Measurements from ENCODE around the gene THEM4.

The THEM4 gene

DNA sequence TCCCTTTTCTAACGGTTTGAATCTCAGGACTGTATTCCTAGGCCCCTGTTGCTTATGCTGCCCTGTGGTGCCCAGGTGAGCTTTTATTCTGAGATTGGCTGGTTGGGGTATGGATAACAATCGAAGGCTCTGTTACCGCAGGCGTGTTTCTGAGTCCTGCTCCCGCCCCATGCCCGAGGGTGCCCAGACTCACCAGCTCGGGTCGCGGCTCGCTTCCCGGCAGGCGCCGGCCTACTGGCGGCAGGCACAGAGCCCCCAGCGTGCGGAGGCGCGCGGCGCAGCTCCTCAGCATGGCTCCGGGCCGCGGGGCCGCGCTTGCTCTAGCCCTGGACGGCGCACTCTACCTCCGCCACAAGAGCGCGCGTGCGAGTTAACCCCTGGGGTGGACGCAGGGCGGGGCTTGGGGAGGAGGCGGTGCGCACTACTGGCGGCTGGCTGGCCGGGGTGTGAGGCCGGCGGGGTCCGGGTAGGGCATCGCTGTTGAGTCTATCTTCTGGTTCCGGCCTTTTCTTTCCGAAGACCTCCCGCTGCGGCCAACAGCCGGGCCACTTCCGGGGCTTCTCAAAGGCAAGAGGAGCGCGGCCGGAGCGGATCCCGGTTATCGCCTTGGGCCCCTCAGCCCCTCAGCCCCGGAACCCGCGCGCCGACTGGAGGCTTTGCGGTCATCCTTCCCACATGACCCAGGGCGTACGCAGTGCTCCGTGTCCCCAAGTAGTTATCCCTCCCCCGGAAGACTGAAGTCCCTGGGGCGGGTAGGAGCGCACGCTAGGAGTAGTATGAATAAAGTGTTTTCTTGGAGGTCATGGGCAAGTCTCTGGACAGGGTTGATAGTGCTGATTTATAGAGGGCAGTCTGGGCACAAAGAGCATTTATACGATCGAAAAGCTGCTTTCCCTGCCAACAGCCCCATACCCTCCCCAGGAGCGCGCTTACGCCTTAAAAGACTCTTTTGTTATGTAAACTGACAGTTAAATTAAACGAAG lies at the start of gene THEM4:
THEM4 (minus strand) TSS at position 345 of the 983 bp plus-strand sequence; CDS start at position 292, 53 bp downstream.
- DNase-seq: peak; percentile 98 to 99

DNA sequence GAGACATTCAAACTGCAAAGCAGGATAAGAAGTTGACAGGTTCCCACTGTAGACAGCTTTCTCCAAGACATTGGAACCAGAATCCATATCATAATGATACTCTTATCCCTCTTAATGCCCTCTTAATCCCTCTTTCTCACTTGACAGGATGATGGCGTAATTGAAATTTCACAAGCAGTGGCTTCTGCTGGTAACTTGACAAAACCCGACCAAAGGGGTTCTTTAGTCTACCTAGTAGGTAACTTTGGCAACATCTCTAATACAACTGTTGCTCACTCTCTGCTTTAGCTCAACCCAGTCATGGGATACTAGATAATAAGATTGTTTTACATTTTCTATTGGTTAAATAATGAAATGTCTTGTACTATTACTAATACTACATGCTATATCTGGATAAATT lies 49.6 kb upstream of the THEM4 start:
- DNase-seq: no peak

- no peak for DNase-seq
These were observed 47.7 kb upstream of the THEM4 start for GRCh38 chr1:151956957-151957497.

DNA sequence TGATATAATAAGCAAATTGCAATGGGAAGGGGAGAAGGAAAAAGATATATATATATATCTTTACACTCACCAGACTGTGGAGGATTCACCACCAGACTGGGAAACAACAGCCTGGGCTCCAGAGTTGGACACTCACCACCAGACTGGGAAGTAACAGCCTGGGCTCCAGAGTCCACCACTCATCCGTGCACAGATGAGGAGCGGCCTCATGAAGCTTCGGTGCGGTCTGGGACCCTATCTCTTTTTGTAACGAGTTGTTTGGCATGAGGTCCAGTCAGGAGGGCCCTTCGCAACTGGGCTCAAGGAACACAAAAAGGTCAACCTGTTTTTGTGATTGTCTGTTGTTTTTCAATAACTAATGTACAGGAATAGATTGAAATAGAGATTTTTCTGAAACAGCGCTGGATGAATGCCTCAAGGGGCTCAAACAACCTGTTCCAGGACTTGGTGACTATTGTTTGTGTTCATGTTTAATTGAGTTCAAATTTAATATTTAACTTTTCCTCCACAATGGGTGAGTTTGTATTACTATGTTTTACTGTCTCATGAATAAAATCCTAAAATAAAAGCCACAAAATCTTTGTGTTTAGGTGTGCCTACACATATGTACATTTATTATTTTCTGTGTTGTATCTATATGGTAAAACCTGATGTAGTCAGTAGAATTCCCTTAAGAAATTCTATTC lies 44.2 kb upstream of the THEM4 start:
- DNase-seq: no peak

GRCh38 chr1:151952811-151953210 lies 43.5 kb upstream of the THEM4 start:
- DNase-seq: no peak

DNA sequence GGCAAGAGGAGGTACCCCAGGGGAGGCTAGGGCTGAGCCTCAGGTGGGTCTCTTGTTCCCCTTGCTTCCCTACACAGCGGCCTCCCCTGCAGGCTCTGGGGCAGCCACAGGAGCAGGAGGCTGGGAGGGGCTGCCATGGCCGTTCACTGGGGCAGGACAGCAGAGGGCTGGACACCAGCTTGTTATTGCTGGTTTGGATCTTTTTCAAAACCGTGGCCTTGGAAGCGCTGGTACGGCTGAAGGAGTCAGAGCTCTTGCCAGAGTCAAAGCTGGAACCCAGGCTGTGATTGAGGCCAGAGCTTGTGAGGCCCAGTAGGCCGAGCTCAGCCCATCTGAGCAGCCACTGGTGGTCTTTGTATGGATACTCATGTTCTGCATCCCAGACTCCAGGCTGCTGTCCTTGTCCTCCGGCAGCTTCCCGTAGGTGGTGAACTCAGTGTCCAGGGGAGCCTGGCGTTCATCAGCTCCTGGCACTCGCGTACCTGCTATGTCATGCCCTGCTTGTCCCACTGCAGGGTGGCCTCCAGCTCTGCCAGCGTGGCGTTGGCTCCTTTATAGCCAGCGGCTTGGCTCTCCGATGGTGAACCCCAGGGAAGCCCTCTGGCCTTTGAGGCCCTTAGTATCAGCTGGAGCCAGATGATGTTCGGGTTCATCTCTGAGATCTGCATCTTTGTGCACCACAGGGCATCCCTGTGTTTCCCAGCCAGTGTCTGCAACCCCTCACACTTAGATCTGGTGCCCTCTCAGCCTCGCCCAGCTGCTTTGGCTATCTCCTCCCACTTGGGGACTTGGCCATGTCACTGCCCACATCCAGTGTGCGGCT lies 40.3 kb upstream of the THEM4 start:
- no peak for DNase-seq

DNA sequence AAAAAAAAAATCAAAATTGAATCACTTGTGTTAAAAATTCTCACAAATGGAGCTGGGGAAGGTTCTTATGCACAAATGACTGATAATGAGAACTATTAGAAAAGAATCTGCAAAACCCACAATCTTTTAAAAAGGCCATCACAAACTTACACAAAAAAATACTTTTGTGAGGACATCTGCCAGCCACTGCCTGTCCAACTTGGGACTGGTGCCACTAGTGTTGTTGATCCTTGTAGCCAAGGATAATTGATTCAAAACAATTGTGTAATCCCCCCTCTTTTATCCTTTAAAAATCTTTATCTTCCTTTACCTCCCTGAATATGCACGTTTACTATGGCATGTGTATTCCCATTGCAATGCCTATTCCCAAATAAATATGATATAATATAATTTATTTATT lies 39.2 kb upstream of the THEM4 start:
- DNase-seq: no peak

- DNase-seq: no peak
These were observed 37.8 kb upstream of the THEM4 start for GRCh38 chr1:151947140-151947539.

GRCh38 chr1:151945725-151946722 lies 36.7 kb upstream of the THEM4 start:
- peak; percentile 72 to 74 for DNase-seq

GRCh38 chr1:151944857-151945575 lies 35.7 kb upstream of the THEM4 start:
- no peak for DNase-seq

DNA sequence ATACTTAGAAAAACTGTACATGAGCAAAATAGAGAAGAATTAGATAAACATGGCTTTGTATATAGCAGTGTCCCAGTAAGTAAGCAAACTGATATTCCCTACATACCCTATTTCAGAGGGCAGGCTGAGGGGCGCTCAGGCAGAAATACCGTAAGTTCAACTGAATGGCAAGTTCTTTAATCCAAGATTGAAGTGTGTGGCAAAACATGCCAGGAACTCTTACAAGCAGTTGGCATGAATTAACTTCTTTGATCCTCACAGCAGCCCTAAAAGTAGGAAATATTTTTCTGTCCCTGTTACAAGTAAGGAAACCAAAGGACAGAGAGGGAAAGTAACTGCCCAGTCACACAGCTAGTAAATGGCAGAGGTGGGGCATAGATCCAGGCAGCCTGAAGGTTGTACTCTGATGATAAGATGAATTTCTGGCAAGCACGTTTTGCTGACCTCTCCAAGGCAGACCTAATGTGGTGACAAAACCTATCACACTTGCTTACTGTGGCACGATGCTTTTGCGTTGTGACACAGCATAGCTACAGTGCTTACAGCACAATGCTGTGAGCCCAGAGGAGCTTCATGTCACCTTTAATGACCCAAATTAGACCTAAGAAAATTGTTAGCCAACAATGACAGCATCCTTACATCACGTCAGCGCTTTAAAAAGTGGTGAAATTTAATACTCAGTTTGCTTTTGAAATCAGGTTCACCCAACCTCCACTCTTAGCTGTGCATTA lies 35.0 kb upstream of the THEM4 start:
- DNase-seq: no peak

- no peak for DNase-seq
These were observed 34.3 kb upstream of the THEM4 start for GRCh38 chr1:151943591-151943990.

DNA sequence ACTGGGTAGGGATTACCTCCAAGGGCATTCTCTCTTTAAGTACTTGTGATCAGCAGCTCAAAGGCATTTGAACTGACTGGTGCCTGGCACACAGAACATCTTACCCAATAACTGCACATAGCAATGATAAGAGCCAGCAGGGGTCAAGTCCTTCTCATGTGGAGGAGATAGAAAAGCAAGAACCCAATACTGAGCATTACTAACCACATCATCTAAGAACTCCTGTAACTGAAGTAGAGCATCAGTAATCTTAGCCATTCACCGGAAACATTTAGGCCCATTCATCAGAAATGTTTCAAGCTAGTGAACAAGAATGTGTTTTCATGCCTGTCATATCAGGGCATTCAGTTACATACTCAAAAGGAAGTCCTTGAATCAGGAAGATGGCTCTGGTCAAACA lies 33.6 kb upstream of the THEM4 start:
- no peak for DNase-seq

- DNase-seq: no peak
These were observed 31.2 kb upstream of the THEM4 start for GRCh38 chr1:151940541-151940940.

DNA sequence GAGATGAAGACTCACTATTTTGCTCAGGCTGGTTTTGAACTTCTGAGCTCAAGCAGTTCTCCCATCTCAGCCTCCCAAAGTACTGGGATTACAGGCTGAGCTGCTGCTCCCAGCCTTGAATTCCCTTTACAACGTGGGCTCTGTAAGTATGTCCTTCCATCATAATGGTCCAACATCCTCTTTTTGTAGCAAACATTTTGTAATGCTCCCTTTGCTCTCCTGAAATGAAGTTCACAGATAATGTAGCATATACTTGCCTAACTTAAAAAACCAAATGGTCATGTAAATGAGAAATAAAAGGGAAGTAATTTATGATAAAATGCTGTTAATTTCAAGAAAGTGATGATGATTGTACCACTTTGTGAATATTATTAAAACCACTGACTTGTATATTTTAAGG lies 30.5 kb upstream of the THEM4 start:
- no peak for DNase-seq

DNA sequence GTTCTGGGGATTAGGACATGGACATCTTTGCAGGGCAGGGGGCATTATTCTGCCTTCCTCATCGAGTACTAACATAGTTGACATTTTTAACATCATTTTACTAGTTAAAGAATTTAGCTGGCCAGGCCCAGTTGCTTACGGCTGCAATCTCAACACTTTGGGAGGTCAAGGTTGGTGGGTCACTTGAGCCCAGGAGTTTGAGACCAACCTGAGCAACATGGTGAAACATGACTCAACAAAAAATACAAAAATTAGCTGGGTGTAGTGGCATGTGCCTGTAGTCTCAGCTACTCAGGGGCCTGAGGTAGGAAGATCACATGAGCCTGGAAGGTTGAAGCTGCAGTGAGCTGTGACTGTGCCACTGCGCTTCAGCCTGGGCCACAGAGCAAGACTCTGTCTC lies 29.8 kb upstream of the THEM4 start:
- no peak for DNase-seq

DNA sequence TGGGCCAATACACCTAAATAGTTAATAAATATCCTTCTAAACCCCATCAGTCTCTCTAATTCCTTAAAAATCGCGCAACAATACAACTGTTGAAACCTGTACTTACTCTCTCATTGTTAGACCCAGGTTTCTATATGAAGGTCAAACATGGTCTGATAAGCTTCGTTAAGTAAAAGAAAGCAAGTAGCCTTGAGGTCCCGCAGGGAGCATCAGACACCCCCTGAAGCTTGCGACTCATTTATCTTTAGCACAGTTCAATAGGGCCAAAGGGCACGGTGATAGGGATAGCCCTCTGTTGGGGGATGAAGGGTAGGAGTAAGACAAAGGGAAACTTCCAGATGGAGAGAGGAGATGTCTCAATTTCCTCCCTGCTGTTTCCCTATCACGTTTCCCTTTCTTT lies 27.3 kb upstream of the THEM4 start:
- no peak for DNase-seq

DNA sequence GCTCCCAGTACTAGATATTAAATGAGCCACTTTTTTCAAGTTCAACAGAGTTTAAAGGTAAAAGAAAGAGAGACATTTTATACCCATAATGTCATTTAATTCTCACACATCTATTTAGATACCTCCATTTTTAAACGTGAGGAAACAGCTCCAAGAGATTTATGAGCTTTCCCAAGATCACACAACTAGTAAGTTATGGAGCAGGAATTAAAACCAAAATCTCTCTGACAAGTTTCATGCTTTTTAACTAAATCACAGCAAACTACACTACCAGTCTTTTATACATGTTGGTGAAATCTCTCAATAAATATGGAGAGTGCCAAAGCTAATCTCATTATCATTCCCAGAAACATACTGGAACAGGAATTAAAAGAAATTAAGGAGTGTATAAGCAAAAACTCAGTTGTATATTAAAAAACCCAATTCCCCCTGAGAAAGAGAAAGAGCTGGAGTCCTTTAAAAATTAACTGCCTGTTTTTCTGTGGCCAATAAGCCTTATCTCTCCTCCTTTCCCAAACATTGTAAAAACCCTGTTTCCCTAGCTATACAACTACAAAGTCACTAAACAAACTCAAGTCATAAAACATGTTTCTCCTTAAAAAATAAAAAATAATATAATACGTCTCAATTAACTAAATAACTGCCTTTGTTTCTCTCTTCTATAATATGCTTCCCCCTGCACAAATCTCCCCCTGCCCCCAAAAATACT lies 26.7 kb upstream of the THEM4 start:
- no peak for DNase-seq

- DNase-seq: no peak
These were observed 25.8 kb upstream of the THEM4 start for GRCh38 chr1:151935154-151935553.

Measured in activated T-cell treated with anti-CD3 and anti-CD28 coated beads, Interleukin-2, amount 50 U/mL, for 48 hours (primary cell).